GM21723 (cell line): ENCODE results near the gene CCRL2.

Experiments
- ATAC-seq: cut with Tn5 transposase; IDR thresholded peaks from one replicate; pipeline ENCODE4 v1.9.1; 2021; ENCODE audit warnings: mild to moderate bottlenecking, moderate library complexity; ENCODE audit not compliant: unreplicated experiment

Gene CCRL2, protein sequence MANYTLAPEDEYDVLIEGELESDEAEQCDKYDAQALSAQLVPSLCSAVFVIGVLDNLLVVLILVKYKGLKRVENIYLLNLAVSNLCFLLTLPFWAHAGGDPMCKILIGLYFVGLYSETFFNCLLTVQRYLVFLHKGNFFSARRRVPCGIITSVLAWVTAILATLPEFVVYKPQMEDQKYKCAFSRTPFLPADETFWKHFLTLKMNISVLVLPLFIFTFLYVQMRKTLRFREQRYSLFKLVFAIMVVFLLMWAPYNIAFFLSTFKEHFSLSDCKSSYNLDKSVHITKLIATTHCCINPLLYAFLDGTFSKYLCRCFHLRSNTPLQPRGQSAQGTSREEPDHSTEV

DNA sequence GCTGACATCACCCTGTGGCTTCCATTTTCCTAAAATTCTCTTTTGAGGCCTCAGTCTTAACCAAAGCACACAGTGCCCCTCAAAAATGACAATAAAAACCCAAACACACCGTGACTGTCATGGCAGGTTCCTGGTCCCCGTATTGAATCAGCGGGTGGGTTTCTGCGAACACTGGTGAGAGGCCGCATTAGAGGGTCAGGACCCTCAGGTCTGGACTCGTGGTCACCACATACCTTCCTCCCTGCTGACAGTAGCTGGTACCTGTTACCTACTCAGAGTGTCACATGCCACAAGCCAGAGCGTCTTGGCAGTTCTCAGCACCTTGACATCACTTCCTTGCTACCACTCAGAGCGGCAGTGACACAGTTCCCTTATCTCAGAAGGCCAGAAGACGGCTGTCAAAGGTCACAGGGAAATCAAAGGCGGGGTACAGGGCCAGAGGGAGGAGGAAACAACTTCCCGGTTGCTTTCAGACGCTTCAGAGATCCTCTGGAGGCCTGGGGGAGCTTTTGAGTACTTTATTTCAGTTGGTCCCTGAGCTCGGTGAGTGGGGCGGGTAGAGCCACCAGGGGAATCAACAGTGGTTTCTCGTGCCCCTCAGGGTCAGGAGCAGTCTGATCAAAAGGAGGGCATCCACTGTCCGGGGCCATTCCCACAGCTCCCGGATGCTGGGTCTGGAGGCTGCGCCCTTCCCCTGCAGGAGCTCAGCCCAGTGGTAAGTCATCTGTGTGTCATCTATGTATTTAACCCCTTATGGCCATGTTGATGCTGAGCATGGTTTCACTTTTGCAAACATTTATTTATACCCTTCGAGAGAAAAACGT lies at the start of gene CCRL2, which contains the start of gene CCR5AS:
Gene CCRL2, plus strand, starts transcription at position 472 of the 824 bp plus-strand sequence. CDS start 821 bp downstream, outside the sequence.
Gene CCR5AS, minus strand, starts transcription at position 279 of the 824 bp plus-strand sequence.
- no peak for ATAC-seq

GRCh38 chr3:46358466-46358865 lies 48.6 kb upstream of the CCRL2 start:
- ATAC-seq, result no peak

GRCh38 chr3:46359733-46360493 lies 47.1 kb upstream of the CCRL2 start:
- peak; percentile 54 for ATAC-seq

DNA sequence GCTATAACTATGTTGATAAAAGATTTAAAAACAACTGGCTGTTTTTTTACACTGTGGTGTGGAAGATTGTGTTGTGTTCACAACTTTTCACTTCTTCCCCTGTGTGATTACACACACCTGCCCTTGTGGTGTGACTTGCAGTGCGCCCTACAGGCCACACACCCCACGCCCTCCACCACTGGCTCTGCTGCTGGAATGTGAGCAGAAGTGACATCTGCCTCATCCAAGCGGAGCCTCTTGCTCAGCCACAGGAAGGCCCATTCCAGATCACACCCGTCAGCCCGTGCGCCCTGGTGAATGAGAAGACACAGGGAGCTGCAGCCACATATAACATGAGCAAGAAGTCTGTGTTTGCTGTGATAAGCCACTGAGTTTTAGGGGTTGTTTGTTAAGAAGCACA lies 46.2 kb upstream of the CCRL2 start:
- no peak for ATAC-seq

DNA sequence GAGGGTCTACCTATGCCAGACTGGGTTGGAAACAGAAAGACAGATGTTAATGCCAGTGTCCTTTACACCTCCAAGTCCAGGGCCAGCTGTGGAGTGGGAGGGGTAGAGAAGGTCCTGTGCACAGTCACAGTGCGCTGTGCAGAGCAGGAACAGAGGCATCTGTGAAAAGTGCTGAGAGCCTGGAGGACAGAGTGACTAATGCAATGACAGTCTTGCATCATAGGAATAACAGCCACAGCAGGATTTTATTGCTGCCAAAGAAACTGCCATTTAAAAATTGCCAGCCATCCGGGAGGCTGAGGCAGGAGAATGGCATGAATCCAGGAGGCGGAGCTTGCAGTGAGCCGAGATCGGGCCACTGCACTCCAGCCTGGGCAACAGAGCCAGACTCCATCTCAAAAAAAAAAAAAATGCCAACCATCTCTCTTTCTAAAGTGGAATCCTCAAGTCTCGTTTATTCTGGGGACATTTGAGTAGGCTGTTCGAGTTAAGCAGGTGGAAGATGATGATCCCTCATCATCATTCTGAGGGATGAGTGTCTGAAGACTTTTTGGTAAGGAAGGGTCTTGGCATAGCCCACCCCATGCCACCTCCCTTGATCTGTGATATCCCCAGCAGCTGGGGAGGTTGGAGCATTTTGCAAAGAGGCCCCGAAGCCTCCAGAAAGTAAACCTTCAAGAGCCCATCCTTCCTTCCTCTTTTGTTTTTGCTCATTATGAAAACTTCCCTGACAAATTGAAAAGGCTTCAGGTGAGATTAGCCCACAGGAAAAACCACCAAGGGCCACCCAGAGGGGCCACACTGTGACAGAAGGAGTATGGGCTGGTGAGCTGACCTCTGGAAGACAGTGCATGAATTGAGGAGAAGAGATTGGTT lies 45.4 kb upstream of the CCRL2 start:
- ATAC-seq, result no peak

DNA sequence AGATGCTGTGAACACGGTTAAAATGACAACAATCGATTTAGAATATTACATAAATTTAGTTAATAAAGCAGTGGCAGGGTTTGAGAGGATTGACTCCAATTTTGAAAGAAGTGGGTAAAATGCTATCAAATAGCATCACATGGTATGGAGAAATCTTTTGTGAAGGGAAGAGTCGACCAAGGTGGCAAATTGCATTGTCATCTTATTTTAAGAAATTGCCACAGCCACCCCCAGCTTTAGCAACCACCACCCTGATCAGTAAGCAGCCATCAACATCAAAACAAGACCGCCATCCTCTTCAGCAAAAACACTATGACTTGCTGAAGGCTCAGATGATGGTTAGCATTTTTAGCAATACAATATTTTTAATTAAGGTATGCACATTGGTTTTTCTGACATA lies 42.0 kb upstream of the CCRL2 start:
- ATAC-seq, result no peak

DNA sequence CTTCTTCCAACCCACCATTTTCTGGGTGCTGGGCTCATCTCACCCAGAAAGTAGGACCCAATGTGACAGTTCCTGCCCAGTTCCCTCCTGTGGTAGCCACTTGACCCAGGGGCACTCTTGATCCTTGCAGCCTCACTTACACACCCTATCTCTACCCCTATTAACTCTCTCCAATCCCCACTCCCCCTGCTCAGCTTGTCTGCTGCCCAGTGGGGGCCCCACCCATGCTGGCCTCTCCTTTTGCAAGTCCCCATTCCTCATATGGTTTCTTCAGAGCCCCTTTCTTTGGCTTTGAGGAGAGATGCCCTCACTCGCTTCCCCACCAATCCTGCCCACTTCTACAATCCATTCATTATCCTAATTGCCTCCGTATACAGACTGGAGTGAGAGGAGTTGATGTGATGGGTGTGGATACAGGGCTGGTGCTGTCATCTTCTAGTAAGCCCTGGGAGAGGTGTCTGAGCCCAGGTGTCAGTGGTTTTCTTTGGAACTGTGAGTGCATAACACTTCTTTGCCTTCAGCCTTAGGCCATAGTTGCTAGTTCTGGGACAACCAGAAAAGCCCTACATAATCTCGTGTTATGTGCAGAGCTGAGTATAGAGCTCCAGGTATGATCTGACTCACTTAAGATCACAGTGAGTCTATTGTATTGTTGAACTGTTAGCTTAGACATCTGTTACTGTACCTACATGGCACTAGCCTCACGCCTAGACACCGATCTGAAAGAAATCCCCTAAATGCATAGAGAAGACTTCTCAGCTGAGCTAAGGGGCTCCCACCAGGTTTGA lies 41.1 kb upstream of the CCRL2 start:
- no peak for ATAC-seq

DNA sequence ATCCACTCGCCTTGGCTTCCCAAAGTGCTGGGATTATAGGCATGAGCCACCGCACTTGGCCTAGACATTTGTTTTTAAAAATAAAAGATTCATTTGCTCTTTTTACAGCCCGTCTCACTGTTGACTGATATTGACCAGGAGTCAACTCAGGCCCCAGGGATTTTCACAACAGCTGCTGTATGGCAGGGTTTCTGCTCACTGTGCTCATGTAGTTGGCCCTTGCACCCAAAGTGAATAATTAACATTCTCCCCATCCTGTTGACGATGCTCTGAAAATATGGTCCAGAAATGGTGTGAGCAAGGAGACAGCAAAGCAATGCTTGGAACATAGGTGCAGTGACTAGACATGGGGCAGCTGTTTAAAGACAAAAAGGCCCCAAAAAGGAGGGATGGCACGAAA lies 39.2 kb upstream of the CCRL2 start:
- no peak for ATAC-seq

GRCh38 chr3:46368569-46368968 lies 38.5 kb upstream of the CCRL2 start:
- ATAC-seq, result no peak

DNA sequence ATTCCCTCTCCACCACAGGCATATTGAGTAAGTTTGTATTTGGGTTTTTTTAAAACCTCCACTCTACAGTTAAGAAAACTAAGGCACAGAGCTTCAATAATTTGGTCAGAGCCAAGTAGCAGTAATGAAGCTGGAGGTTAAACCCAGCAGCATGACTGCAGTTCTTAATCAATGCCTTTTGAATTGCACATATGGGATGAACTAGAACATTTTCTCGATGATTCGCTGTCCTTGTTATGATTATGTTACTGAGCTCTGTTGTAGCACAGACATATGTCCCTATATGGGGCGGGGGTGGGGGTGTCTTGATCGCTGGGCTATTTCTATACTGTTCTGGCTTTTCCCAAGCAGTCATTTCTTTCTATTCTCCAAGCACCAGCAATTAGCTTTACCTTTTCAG lies 37.9 kb upstream of the CCRL2 start:
- no peak for ATAC-seq

DNA sequence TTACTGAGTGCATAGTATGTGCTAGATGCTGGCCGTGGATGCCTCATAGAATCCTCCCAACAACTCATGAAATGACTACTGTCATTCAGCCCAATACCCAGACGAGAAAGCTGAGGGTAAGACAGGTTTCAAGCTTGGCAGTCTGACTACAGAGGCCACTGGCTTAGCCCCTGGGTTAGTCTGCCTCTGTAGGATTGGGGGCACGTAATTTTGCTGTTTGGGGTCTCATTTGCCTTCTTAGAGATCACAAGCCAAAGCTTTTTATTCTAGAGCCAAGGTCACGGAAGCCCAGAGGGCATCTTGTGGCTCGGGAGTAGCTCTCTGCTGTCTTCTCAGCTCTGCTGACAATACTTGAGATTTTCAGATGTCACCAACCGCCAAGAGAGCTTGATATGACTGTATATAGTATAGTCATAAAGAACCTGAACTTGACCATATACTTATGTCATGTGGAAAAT lies 37.4 kb upstream of the CCRL2 start:
- ATAC-seq, result peak; percentile 70

- no peak for ATAC-seq
Measured at GRCh38 chr3:46370839-46371518, 36.1 kb upstream of the CCRL2 start, which contains the start of gene CCR5. Gene CCR5, plus strand, starts transcription at chr3:46370946. Its CDS starts 1,957 bp downstream, at chr3:46372903.

GRCh38 chr3:46371519-46372340 lies 35.3 kb upstream of the CCRL2 start:
- no peak for ATAC-seq

DNA sequence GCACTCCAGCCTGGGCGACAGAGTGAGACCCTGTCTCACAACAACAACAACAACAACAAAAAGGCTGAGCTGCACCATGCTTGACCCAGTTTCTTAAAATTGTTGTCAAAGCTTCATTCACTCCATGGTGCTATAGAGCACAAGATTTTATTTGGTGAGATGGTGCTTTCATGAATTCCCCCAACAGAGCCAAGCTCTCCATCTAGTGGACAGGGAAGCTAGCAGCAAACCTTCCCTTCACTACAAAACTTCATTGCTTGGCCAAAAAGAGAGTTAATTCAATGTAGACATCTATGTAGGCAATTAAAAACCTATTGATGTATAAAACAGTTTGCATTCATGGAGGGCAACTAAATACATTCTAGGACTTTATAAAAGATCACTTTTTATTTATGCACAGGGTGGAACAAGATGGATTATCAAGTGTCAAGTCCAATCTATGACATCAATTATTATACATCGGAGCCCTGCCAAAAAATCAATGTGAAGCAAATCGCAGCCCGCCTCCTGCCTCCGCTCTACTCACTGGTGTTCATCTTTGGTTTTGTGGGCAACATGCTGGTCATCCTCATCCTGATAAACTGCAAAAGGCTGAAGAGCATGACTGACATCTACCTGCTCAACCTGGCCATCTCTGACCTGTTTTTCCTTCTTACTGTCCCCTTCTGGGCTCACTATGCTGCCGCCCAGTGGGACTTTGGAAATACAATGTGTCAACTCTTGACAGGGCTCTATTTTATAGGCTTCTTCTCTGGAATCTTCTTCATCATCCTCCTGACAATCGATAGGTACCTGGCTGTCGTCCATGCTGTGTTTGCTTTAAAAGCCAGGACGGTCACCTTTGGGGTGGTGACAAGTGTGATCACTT lies 34.3 kb upstream of the CCRL2 start:
- no peak for ATAC-seq

DNA sequence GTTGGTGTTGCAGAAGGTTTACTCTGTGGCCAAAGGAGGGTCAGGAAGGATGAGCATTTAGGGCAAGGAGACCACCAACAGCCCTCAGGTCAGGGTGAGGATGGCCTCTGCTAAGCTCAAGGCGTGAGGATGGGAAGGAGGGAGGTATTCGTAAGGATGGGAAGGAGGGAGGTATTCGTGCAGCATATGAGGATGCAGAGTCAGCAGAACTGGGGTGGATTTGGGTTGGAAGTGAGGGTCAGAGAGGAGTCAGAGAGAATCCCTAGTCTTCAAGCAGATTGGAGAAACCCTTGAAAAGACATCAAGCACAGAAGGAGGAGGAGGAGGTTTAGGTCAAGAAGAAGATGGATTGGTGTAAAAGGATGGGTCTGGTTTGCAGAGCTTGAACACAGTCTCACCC lies 32.3 kb upstream of the CCRL2 start:
- ATAC-seq, result no peak

DNA sequence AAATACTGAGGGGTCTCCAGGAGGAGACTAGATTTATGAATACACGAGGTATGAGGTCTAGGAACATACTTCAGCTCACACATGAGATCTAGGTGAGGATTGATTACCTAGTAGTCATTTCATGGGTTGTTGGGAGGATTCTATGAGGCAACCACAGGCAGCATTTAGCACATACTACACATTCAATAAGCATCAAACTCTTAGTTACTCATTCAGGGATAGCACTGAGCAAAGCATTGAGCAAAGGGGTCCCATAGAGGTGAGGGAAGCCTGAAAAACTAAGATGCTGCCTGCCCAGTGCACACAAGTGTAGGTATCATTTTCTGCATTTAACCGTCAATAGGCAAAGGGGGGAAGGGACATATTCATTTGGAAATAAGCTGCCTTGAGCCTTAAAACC lies 31.8 kb upstream of the CCRL2 start:
- no peak for ATAC-seq

GRCh38 chr3:46375814-46376213 lies 31.2 kb upstream of the CCRL2 start:
- ATAC-seq, result no peak
